GM21447 (cell line): ENCODE results near the gene GEMIN7.

Experiments
- ATAC-seq: cut with Tn5 transposase; IDR thresholded peaks from one replicate; pipeline ENCODE4 v1.9.1; 2021; ENCODE audit not compliant: unreplicated experiment

GEMIN7 gene

DNA sequence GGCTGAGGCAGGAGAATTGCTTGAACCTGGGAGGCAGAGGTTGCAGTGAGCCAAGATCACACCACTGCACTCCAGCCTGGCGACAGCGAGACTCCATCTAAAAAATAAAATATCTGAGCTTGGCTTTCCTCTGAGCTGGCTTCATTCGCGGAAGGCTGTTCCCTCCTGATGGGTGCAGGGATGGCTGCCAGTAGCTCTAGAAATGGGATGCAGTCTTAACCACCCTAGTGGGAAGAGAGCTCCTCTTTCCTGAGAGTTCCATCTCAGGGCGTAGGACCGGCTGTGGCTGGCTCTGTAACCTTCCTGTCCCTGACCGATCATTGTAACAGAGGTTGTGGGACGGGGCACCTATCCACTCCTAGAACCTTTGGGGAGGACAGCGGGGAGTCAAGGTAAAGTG lies 46.3 kb downstream of the GEMIN7 start:
- no peak for ATAC-seq

DNA sequence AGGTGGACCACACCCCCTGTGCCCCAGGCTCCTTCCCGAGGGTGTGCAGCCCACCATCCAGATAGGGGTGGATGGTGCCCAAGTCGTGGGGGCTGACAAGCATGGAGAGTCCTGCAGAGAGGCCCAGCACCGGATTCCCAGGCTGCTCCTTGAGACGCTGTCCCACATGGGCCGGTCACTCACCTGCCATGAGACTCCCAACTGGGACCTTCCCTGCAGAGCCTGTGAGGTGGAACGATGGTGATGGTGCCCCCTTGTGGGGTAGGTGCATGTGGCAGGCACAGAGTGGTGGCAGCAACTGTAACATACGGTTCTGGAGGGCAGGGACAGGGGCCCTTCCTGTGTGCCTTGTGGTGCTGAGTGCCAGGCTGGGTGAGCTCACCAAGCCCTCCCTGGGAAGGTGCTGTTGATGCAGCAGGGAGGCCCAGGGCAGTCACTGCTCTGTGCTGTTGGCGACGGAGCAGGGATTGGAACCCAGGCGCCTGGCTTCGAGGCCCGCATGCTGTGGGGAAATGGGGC lies 47.0 kb downstream of the GEMIN7 start:
- no peak for ATAC-seq

DNA sequence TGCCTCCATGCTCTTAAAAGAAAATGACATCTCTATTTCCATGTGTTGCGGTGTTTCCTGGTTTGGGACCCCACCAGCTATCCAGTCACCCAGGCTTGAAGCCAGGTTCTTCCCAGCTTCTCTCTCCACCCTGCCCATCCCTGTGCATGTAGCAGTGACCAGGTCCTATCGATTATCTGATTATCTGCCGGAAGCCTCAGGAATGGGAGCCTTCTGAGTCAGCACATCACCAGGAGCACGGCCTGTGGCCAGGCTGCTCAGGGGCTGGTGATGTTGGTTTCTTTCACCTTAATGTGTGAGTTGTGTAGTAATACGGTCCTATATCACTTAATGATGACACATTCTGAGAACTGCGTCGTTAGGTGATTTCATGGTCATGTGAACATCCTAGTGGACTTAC lies 47.6 kb downstream of the GEMIN7 start:
- no peak for ATAC-seq

DNA sequence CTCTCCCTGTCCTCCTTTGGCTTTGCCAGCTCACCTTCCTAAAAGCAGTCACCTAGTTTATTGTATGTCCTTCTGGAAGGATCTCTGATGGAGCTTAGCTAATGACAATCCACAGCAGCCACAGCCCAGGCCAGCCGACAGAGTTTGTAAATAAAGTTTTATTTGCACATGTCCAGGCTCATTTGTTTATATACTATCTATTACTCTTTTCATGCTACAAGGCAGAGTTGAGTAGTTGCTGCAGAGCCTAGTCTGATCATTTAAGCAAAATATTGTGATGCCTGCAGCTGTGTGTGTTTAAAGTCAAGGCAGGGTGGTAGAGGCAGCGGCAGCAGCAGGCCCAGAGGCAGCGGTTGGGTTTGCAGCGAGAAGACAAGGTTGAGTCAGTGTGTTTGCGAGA lies 49.1 kb downstream of the GEMIN7 start:
- no peak for ATAC-seq

DNA sequence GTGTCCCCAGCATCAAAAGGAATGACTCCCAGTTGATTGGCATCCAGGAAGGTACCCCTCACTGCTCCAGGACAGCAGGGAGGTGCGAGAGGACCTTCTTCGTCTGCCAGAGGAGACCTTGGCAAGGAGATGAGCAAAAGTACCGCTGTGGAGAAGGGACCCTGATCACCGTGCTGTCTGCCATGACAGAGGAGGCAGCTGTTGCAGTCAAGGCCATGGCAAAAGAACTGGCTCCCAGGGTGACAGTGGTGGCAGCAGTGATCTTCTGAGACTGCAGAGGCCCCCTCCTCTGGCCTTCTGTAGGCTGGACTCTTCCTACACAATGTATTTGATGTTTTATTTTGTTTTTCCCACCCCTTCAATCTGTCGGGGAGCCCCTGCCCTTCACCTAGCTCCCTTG lies 49.7 kb downstream of the GEMIN7 start:
- ATAC-seq = no peak

DNA sequence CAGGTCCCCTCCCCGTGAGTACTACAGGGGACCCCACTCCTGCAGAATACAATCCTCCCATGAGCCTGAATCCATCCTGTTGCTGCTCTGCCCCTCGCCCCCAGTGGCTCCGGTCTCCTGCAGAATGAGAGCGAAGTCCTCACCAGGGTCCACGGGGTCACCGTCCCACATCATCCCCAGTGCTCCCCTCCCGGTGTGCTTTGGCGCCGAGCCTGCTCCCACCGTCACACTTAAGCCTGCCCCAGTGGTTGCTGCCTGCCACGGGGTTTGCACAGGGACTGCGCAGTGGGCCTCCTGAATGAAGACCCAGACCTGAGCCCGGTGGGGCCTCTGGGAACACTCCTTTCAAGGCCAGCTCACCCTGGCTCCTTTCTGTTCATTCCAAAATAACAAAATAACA lies 51.2 kb downstream of the GEMIN7 start:
- no peak for ATAC-seq

DNA sequence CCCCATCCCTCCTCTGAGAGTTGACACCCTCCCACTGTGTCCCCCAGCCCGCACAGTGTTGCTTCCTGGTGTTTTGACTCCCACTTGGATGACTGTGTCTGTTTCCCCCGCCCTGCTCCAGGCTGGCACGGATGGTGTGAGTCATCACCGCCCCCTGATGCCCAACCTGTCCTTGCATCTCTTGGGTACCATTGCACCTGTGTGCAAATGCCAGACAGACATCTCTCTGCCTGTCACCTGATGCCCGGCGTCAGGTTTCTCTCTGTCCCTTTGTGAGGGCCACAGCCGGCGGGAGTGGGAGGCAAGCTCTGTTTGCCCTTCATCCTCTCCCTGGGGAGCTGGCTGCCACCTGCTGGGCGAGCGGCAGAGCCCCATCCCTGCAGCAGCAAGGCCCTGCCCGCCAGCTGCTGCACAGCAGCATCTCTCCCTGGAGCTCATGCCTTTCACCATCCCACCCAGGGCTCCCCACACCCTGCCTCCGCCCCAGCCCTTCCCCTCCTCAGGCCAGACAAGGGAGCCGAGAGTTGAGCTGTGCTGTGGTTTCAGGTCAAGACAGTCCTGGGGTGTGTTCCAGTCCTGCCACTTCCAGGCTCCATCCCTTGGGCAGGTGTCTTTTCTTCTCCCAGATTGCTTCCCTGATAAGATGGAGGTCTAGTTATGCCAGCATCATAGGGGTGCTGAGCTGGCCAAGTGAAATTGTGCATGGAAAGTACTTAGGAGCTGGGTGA lies 52.0 kb downstream of the GEMIN7 start:
- no peak for ATAC-seq

DNA sequence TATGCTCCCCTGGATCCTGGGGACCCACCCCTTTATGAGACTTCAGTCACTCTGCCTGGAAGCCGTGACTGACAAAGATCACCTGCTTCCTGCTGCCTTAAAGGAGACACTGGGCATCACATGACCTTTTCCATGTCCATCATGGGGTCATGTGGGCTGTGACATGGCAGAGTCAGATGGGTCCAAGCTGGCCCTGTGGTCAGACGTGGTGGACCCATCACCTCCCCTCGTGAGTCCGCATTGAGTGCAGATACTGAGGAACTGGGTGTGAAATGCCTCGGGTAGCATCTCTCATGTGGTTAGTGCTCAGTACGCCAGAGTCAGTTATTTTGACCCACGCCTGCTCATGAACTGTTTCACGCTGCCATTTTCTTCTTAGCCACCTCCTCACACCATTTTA lies 54.6 kb downstream of the GEMIN7 start:
- no peak for ATAC-seq

DNA sequence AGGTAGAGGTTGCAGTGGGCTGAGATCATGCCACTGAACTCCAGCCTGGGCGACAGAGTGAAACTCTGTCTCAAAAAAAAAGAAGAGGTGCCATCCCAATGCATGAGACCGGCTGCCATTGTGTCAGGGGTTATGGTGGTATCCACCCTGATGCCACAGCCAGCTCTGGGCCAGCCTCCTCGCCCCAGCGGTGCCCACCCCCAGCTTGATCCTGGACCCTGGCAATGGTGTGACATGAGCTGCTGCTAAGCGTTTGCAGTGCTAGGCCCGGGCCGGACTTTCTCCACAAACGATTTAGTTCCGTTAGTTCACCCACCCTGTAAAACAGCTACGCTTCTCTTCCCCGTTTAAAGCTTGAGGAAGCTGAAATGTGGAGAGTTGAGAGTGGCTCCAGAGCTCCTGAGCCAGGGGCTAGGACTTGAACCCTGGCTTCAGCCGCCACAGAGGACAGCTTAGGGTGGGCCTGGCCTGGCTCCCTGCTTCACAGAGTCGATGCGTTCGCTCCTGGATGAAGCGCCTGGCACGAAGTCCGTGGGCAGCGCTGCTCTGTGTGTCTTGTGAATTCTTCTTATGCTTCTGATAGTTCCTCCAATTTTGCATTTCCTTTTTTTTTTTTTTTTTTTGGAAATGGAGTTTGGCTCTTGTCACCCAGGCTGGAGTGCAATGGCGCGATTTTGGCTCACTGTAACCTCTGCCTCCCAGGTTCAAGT lies 56.3 kb downstream of the GEMIN7 start:
- no peak for ATAC-seq

DNA sequence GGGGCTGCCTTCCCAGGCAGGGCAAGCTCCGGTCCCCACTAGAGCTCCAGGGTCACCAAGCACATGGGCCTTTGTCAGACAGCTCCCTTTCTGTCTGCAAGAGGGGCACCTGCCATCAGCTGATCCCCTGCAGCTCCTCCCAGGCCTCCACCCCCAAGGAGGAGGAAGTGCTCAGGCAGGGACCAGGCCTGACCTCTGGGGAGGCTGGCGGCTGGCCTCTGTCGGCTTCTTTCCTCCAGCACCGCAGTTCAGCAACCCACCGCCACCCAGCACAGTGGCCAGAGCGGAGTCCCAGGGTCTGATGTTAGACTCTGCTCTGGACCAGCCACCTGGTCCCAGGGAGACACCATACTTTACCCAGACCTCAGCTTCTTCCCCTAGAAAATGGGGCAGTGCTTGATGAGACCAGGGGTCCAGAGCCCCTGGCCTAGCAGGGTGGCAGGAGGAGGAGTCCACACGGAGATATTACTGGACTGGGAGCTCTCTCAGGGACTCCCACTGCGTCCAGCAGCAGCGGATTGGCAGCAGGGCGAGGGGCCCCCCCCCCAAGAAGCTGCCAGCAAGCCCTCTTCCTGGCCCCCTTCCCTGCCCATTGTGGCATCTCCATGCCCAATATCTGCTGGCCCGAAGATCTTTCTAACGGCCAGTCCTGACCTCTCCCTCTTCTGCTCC lies 57.6 kb downstream of the GEMIN7 start:
- no peak for ATAC-seq

DNA sequence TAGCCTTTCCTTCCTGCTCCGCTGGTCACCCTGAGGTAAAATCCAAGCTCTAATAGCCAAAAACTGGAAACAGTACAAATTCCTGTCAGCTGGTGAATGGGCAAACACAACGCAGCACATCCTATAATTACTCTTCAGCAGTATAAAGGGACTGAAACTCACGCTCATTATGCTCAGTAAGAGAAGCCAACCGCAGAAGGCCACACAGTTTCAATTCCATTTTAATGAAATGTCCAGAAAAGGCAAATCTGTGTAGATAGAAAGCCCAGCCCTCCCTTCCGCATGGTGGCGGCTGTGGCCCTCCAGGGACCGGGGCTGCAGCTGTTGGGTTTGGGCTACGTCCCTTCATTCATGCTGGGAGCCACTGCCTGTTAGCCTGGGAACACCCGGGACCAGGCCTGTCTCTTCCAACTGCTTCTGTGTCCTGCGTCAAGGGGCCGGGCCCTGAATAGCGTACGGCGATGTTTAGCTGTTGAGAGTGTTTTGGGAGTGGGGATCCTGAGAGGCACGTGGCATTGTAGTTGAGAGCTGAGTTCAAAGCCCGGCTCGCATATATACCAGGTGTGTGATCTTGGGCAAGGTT lies 58.2 kb downstream of the GEMIN7 start:
- peak; percentile 81 for ATAC-seq

DNA sequence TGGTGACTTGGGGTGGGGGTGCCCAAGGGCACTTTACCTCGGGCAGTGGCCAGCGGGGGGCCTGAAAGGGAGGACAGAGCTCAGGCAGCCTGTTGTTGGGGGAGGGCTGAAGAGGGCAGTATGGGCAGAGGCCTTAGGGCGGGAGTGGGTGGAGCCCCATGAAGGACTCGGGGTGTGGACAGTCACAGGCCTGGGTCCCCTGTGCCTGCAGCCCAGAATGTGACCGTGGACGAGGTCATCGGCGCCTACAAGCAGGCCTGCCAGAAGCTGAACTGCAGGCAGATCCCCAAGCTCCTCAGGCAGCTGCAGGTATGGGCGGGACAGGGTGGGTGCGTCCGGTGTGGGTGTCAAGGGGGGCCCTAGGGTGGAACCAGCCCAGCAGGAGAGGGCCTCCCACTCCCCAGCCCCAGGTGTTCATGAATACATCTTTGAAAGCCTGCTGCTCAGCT lies 59.3 kb downstream of the GEMIN7 start:
- ATAC-seq = no peak

DNA sequence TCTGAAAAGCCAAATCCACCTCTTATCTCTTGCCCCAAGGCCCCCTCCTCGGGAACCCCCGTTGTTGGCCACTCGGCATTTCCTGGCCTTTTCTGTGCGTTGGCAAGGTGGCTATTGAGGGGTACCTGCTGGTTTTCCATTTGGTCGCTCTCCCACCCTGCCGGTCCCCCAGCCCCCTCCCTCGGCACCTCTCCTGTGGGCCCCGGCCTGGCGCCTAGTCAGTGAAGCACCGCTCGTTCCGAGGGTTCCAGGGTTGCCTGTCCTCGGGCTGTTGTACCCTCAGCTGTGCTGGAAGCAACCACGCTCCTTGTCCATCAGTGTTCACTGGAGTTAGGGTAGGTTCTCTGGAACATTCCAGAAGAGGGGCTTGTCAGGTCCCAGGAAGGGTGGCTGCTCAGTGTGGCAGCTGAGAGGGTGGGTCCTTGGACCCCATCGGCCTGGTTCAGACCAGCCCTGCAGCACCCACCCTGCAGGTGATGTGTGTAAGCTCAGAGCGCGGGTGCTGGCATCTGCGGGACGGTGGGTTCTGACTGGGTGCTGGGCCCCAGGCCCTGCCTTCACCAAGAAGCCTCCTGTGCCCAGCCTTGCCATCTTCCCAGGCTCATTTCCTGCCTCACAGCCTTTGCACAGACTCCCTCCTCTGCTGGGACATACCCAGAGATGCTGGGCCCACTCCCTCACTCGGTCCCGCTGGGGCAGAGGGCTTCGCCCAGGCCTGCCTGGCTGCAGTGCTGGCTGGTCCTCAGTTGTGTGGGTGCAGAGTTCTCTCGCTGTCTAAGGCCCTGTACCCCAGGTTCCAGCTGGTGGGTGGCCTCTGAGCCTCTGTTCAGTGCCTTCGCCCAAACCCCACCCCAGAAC lies 60.5 kb downstream of the GEMIN7 start:
- no peak for ATAC-seq

DNA sequence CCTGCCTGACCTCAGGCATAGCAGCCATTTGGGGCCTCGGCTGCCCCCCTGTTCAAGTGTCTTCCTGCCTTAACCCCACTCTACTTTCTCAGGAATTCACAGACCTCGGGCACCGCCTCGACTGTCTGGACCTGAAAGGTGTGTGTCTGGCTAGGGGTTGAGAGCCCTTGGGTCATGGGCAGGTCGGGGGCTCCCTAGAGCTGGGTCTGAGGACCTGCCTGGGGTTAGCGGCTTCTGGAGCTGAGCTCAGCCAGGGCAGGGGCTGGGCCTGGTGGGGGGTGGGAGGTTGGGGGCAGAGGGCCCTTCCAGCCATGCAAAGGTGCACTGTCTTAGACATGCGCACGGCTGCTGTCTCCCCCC lies 61.1 kb downstream of the GEMIN7 start:
- no peak for ATAC-seq

DNA sequence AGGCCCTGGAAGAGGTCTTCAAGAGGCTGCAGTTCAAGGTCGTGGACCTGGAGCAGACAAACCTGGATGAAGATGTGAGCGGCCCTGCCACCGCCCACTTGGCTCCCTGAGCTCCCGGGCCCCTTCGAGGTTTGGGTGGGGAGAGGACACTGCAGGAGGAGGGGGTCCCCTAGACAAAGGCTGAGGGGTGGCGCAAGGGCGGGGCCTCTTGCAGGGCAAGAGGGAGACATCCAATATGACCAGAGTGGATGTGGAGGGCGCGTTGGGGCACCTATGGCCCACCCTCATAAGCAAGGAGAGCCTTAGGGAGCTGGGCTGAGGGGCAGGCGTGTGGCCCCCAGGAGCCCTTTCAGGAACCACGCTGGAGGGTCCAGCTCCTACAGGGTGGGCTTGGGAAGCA lies 61.5 kb downstream of the GEMIN7 start:
- no peak for ATAC-seq
